ENCODE results near the gene DNAJB6. TPM values are rescaled to one million over a fixed set of nuclear protein-coding genes. Genes with fewer than 3 reads are reported as not detected.

The DNAJB6 gene
- total and polyA plus RNA-seq, 3 experiments from 2014 or later: 121 to 147 (median 124) TPM

GRCh38 chr7:157401567-157402387, 65.0 kb downstream of the DNAJB6 start:
- peaks cover 0 to 56% (median 3%) of the 10 kb centered on the region in 3 donors for H3K36me3 Mint-ChIP-seq
- Histone ChIP-seq H3K27ac (ENCODE audit: low read depth, low read length) (peak overlapping the region; percentile 51), H3K4me3 (ENCODE audit: low read length) (no peak overlapping the region), H3K36me3 (ENCODE audit: insufficient read depth, low read length) (peaks cover 5% of the 10 kb centered on the region), H3K9me3 (ENCODE audit: low read length) (no peaks in the 10 kb centered on the region), H3K4me1 (ENCODE audit: insufficient read depth, low read length) (no peaks in the 10 kb centered on the region), H3K27me3 (ENCODE audit: insufficient read depth, low read length, poor library complexity, severe bottlenecking) (no peaks in the 10 kb centered on the region)
- H3K9me3 Mint-ChIP-seq: no peaks in the 10 kb centered on the region
- H3K4me1 Mint-ChIP-seq: peaks cover 15 to 32% (median 28%) of the 10 kb centered on the region in 3 donors
- no peak overlapping the region for H3K4me3 Mint-ChIP-seq
- ChIA-PET CTCF (no interaction called here), POLR2A (no interaction called here)
- peak overlapping the region in 3 of 8 donors; percentile 7 to 77 (median 28) for H3K27ac Mint-ChIP-seq
- H3K27me3 Mint-ChIP-seq: no peaks in the 10 kb centered on the region
- DNase-seq: peak in 1 of 5 donors; percentile 33

- Mint-ChIP-seq H3K4me3 (no peak overlapping the region), H3K27me3 (no peaks in the 10 kb centered on the region), H3K36me3 (peaks cover 0 to 53% (median 3%) of the 10 kb centered on the region in 3 donors), H3K27ac (no peak overlapping the region), H3K9me3 (no peaks in the 10 kb centered on the region), H3K4me1 (peaks cover 15 to 28% (median 28%) of the 10 kb centered on the region in 3 donors)
- no peak for DNase-seq
- Histone ChIP-seq H3K4me3 (ENCODE audit: low read length) (no peak overlapping the region), H3K4me1 (ENCODE audit: insufficient read depth, low read length) (no peaks in the 10 kb centered on the region), H3K9me3 (ENCODE audit: low read length) (no peaks in the 10 kb centered on the region), H3K27ac (ENCODE audit: low read depth, low read length) (peak overlapping the region; percentile 51), H3K36me3 (ENCODE audit: insufficient read depth, low read length) (peaks cover 5% of the 10 kb centered on the region), H3K27me3 (ENCODE audit: insufficient read depth, low read length, poor library complexity, severe bottlenecking) (no peaks in the 10 kb centered on the region)
- ChIA-PET CTCF (no interaction called here), POLR2A (no interaction called here)
Observed at GRCh38 chr7:157402388-157402703, 65.5 kb downstream of the DNAJB6 start.

DNA sequence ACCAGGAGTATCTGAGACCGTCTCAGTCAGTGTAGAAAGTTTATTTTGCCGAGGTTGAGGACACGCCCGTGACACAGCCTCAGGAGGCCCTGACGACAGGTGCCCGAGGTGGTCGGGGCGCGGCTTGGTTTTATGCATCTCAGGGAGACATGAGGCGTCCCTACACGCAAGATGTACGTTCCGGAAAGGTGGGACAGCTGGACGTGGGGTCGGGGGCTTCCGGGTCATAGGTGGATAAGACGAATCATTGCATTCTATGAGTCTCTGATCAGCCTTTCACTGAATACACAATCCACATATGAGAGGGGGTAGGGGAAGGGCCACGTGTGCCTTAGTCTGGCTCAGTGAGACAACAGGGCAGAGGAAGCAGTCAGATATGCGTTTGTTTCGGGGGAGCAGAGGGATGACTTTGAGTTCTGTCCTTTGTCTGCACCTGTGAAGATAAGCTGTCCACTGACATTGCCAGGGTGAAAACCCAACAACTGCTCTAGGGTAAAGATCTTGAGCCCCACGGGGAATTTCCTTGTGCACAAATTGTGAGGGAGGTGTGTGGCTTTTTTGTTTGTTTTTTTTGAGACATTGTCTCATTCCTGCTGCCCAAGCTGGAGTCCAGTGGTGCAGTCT, 66.2 kb downstream of the DNAJB6 start:
- no peak overlapping the region for H3K4me3 Mint-ChIP-seq
- no peak overlapping the region for H3K4me3 ChIP-seq (ENCODE audit: low read length)
- H3K27ac Mint-ChIP-seq: peak overlapping the region in 3 of 8 donors; percentile 2 to 26 (median 17)
- ChIA-PET POLR2A (no interaction called here), CTCF (no interaction called here)
- peaks cover 0 to 53% (median 3%) of the 10 kb centered on the region in 3 donors for H3K36me3 Mint-ChIP-seq
- H3K27me3 Mint-ChIP-seq: no peaks in the 10 kb centered on the region
- peak overlapping the region; percentile 61 for H3K27ac ChIP-seq (ENCODE audit: low read depth, low read length)
- H3K9me3 ChIP-seq (ENCODE audit: low read length): no peaks in the 10 kb centered on the region
- H3K4me1 Mint-ChIP-seq: peaks cover 8 to 22% (median 21%) of the 10 kb centered on the region in 3 donors
- H3K4me1 ChIP-seq (ENCODE audit: insufficient read depth, low read length): no peaks in the 10 kb centered on the region
- no peaks in the 10 kb centered on the region for H3K9me3 Mint-ChIP-seq
- DNase-seq: no peak
- H3K27me3 ChIP-seq (ENCODE audit: insufficient read depth, low read length, poor library complexity, severe bottlenecking): no peaks in the 10 kb centered on the region
- peaks cover 5% of the 10 kb centered on the region for H3K36me3 ChIP-seq (ENCODE audit: insufficient read depth, low read length)

- no peak for DNase-seq
- H3K9me3 Mint-ChIP-seq: no peaks in the 10 kb centered on the region
- peaks cover 0 to 54% (median 4%) of the 10 kb centered on the region in 3 donors for H3K36me3 Mint-ChIP-seq
- peaks cover 5% of the 10 kb centered on the region for H3K36me3 ChIP-seq (ENCODE audit: insufficient read depth, low read length)
- H3K4me1 ChIP-seq (ENCODE audit: insufficient read depth, low read length): no peaks in the 10 kb centered on the region
- no peaks in the 10 kb centered on the region for H3K9me3 ChIP-seq (ENCODE audit: low read length)
- H3K27me3 ChIP-seq (ENCODE audit: insufficient read depth, low read length, poor library complexity, severe bottlenecking): no peaks in the 10 kb centered on the region
- ChIA-PET CTCF (no interaction called here), POLR2A (no interaction called here)
- no peak overlapping the region for H3K4me3 Mint-ChIP-seq
- peak overlapping the region; percentile 61 for H3K27ac ChIP-seq (ENCODE audit: low read depth, low read length)
- H3K4me1 Mint-ChIP-seq: peaks cover 3 to 16% (median 13%) of the 10 kb centered on the region in 3 donors
- no peaks in the 10 kb centered on the region for H3K27me3 Mint-ChIP-seq
- H3K4me3 ChIP-seq (ENCODE audit: low read length): no peak overlapping the region
- peak overlapping the region in 1 of 8 donors; percentile 8 for H3K27ac Mint-ChIP-seq
Observed at GRCh38 chr7:157403646-157404401, 67.0 kb downstream of the DNAJB6 start.

GRCh38 chr7:157404845-157405481, 68.2 kb downstream of the DNAJB6 start:
- no peaks in the 10 kb centered on the region for H3K27me3 ChIP-seq (ENCODE audit: insufficient read depth, low read length, poor library complexity, severe bottlenecking)
- Mint-ChIP-seq H3K4me3 (no peak overlapping the region), H3K9me3 (no peaks in the 10 kb centered on the region), H3K27ac (peak overlapping the region in 4 of 8 donors; percentile 17 to 93 (median 76)), H3K4me1 (peaks cover 2 to 14% (median 4%) of the 10 kb centered on the region in 3 donors), H3K27me3 (no peaks in the 10 kb centered on the region), H3K36me3 (peaks cover 0 to 54% (median 6%) of the 10 kb centered on the region in 3 donors)
- H3K4me1 ChIP-seq (ENCODE audit: insufficient read depth, low read length): no peaks in the 10 kb centered on the region
- POLR2A ChIA-PET: no interaction called here
- H3K4me3 ChIP-seq (ENCODE audit: low read length): no peak overlapping the region
- H3K36me3 ChIP-seq (ENCODE audit: insufficient read depth, low read length): peaks cover 5% of the 10 kb centered on the region
- H3K9me3 ChIP-seq (ENCODE audit: low read length): no peaks in the 10 kb centered on the region
- peak overlapping the region; percentile 41 for H3K27ac ChIP-seq (ENCODE audit: low read depth, low read length)
- CTCF ChIA-PET: no interaction called here
- DNase-seq: peak in 1 of 5 donors; percentile 41

- H3K36me3 ChIP-seq (ENCODE audit: insufficient read depth, low read length): peaks cover 5% of the 10 kb centered on the region
- POLR2A ChIA-PET: no interaction called here
Observed at GRCh38 chr7:157405501-157405900, 68.7 kb downstream of the DNAJB6 start.

DNA sequence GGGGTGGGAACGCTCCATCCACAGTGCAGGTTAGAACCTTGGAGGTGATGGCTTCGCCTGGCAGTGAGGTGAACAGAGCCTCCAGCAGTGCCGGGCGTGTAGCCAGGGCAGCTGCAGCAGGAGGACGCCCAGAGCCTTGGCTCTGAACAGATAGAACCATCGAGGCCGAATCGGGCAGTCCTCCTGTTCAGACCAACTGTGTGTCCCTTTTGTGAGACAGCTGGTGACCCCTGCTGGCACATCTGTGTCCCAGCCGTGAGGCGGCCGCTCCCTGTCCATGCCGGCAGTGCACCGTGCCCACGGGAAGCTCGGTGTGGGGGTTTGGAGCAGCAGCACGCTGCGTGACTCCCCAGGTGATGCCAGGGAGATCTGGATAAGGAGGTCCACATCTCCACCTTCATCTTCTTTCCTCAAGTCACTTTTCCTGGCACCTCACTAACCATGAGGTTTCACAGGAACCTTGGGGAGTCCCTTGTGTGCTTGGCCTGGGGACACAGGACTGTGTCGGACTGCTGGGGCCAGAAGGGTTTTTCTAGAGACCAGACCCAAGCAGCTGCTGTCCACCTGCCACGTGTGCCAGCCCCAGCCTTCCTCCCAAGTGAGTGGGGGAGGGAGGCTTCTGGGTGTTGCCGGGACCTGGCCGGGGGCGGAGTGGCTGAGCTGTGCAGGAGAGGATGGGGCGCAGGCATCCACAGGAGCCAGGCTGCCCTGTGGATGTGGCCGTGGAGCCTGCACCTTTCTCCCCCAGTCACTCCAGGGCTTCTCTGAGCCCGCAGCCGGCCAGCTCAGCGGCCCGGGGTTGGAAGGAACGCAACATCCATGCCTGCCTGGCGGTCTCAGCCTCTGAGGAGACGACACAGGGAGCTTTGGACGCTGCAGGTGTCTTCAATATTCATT, 69.4 kb downstream of the DNAJB6 start:
- Histone ChIP-seq H3K4me1 (ENCODE audit: insufficient read depth, low read length) (no peaks in the 10 kb centered on the region), H3K27me3 (ENCODE audit: insufficient read depth, low read length, poor library complexity, severe bottlenecking) (no peaks in the 10 kb centered on the region), H3K4me3 (ENCODE audit: low read length) (no peak overlapping the region), H3K27ac (ENCODE audit: low read depth, low read length) (peak overlapping the region; percentile 41), H3K36me3 (ENCODE audit: insufficient read depth, low read length) (peaks cover 5% of the 10 kb centered on the region), H3K9me3 (ENCODE audit: low read length) (no peaks in the 10 kb centered on the region)
- Mint-ChIP-seq H3K9me3 (no peaks in the 10 kb centered on the region), H3K27me3 (no peaks in the 10 kb centered on the region), H3K4me1 (peaks cover 2 to 14% (median 4%) of the 10 kb centered on the region in 3 donors), H3K27ac (no peak overlapping the region), H3K4me3 (no peak overlapping the region), H3K36me3 (peaks cover 0 to 50% (median 3%) of the 10 kb centered on the region in 3 donors)
- CTCF ChIA-PET: no interaction called here
- DNase-seq: peak in 1 of 5 donors; percentile 42
- POLR2A ChIA-PET: no interaction called here

More at GRCh38 chr7:157405501-157405900, 68.7 kb downstream of the DNAJB6 start:
- Mint-ChIP-seq H3K4me3 (no peak overlapping the region), H3K27me3 (no peaks in the 10 kb centered on the region), H3K9me3 (no peaks in the 10 kb centered on the region), H3K27ac (no peak overlapping the region), H3K4me1 (peaks cover 2 to 14% (median 4%) of the 10 kb centered on the region in 3 donors), H3K36me3 (peaks cover 0 to 52% (median 5%) of the 10 kb centered on the region in 3 donors)
- H3K9me3 ChIP-seq (ENCODE audit: low read length): no peaks in the 10 kb centered on the region
- no peak for DNase-seq
- no peak overlapping the region for H3K4me3 ChIP-seq (ENCODE audit: low read length)
- H3K27me3 ChIP-seq (ENCODE audit: insufficient read depth, low read length, poor library complexity, severe bottlenecking): no peaks in the 10 kb centered on the region
- CTCF ChIA-PET: no interaction called here
- H3K27ac ChIP-seq (ENCODE audit: low read depth, low read length): peak overlapping the region; percentile 41
- H3K4me1 ChIP-seq (ENCODE audit: insufficient read depth, low read length): no peaks in the 10 kb centered on the region
